IMR-90 (cell line): ENCODE results near the gene COPS7B. TPM values are rescaled to one million over a fixed set of nuclear protein-coding genes. Genes with fewer than 3 reads are reported as not detected.

Source experiments
- ATAC-seq: fragments of 200-7000 bp; cut with Tn5 transposase; 2 replicates; pipeline ENCODE4 v1.9.1; 2020; ENCODE audit warnings: low read depth, mild to moderate bottlenecking, moderate library complexity
- BruUV-seq: library from RNA; stranded (reverse); fragments of 400-500 nt; replicated peaks from 2 replicates; lab custom pipeline; 2021; lab: Mats Ljungman, UMichigan
- CTCF ChIA-PET: fragments of 300-600 bp; formaldehyde crosslinking; extraction: SDS; loops from one replicate; lab custom pipeline; 2021; ENCODE audit warnings: antibody characterized with exemption; lab: Yijun Ruan, JAX
- POLR2A ChIA-PET: fragments of 300-600 bp; sonication (Branson Sonifier 250); formaldehyde crosslinking; loops from one replicate; lab custom pipeline; 2022; ENCODE audit warnings: antibody characterized with exemption; ENCODE audit not compliant: unreplicated experiment; lab: Charles Lee
- DNase-seq: peaks from one replicate; pipeline ENCODE4 v3.0.0; 2013
- H2AFZ ChIP-seq: replicated peaks from 2 replicates; pipeline ENCODE3; 2013; ENCODE audit warnings: low read length, mild to moderate bottlenecking; ENCODE audit not compliant: poor library complexity
- H2AK5ac ChIP-seq: 2 replicates; pipeline ENCODE4 v1.6.1; 2013; ENCODE audit warnings: low read depth, low read length, inconsistent platforms
- H2AK9ac ChIP-seq: replicated peaks from 2 replicates; pipeline ENCODE3; 2013; ENCODE audit warnings: mild to moderate bottlenecking, low read depth, low read length, moderate library complexity; ENCODE audit not compliant: poor library complexity
- H2BK120ac ChIP-seq: 2 replicates; pipeline ENCODE4 v1.6.1; 2013; ENCODE audit warnings: low read depth, low read length, inconsistent platforms
- H2BK15ac ChIP-seq: 3 replicates; pipeline ENCODE4 v1.6.1; 2013; ENCODE audit warnings: low read depth, low read length, inconsistent platforms
- H2BK20ac ChIP-seq: 2 replicates; pipeline ENCODE4 v1.6.1; 2013; ENCODE audit warnings: low read depth, mild to moderate bottlenecking, inconsistent platforms, low read length, moderate library complexity
- H2BK5ac ChIP-seq: 2 replicates; pipeline ENCODE4 v1.6.1; 2013; ENCODE audit warnings: mild to moderate bottlenecking, low read depth, low read length, inconsistent platforms; ENCODE audit not compliant: poor library complexity, severe bottlenecking
- H3K14ac ChIP-seq: replicated peaks from 2 replicates; pipeline ENCODE4 v1.6.1; 2013; ENCODE audit warnings: low read depth, low read length, inconsistent platforms
- H3K18ac ChIP-seq: 2 replicates; pipeline ENCODE4 v1.6.1; 2013; ENCODE audit warnings: low read depth, low read length, control low read depth
- H3K23ac ChIP-seq: 2 replicates; pipeline ENCODE4 v1.6.1; 2013; ENCODE audit warnings: low read depth, low read length, inconsistent platforms
- H3K27ac ChIP-seq: 2 replicates; pipeline ENCODE4 v1.5.1; 2013; ENCODE audit warnings: mild to moderate bottlenecking, control low read depth, low read length; ENCODE audit not compliant: insufficient read depth
- H3K27me3 ChIP-seq: 2 replicates; pipeline ENCODE4 v1.6.1; 2013; ENCODE audit warnings: low read length; ENCODE audit not compliant: control insufficient read depth, insufficient read depth
- H3K36me3 ChIP-seq: 2 replicates; pipeline ENCODE4 v1.6.1; 2013; ENCODE audit warnings: low read length, mixed read lengths; ENCODE audit not compliant: control insufficient read depth, insufficient read depth
- H3K4ac ChIP-seq: 2 replicates; pipeline ENCODE4 v1.6.1; 2013; ENCODE audit warnings: low read depth, low read length, inconsistent platforms
- H3K4me1 ChIP-seq: 2 replicates; pipeline ENCODE4 v1.6.1; 2013; ENCODE audit warnings: low read length, mixed read lengths; ENCODE audit not compliant: control insufficient read depth, insufficient read depth
- H3K4me2 ChIP-seq: 2 replicates; pipeline ENCODE4 v1.6.1; 2013; ENCODE audit warnings: low read depth, mild to moderate bottlenecking, control low read depth, low read length, moderate library complexity
- H3K4me3 ChIP-seq: 2 replicates; pipeline ENCODE4 v1.5.1; 2013; ENCODE audit warnings: low read depth, mild to moderate bottlenecking, control low read depth, low read length, moderate library complexity; ENCODE audit not compliant: insufficient read depth
- H3K56ac ChIP-seq: 2 replicates; pipeline ENCODE4 v1.6.1; 2013; ENCODE audit warnings: low read length, inconsistent platforms; ENCODE audit not compliant: insufficient read depth; ENCODE audit errors: extremely low read depth
- H3K79me1 ChIP-seq, 2 experiments: 2 replicates each; pipeline ENCODE4 v1.6.1; 2013; ENCODE audit warnings: low read length in 2 of 2, inconsistent platforms in 1 of 2, low read depth in 1 of 2
- H3K9ac ChIP-seq: 2 replicates; pipeline ENCODE4 v1.6.1; 2013; ENCODE audit warnings: low read depth, low read length, control low read depth
- H3K9me1 ChIP-seq: 2 replicates; pipeline ENCODE4 v1.6.1; 2013; ENCODE audit warnings: low read length, inconsistent platforms; ENCODE audit not compliant: insufficient read depth
- H3K9me3 ChIP-seq: 2 replicates; pipeline ENCODE4 v1.6.1; 2013; ENCODE audit warnings: low read length; ENCODE audit not compliant: control insufficient read depth, insufficient read depth
- H4K20me1 ChIP-seq: 2 replicates; pipeline ENCODE4 v1.6.1; 2013; ENCODE audit warnings: low read length, inconsistent platforms; ENCODE audit not compliant: insufficient read depth
- H4K5ac ChIP-seq: 2 replicates; pipeline ENCODE4 v1.6.1; 2013; ENCODE audit warnings: mild to moderate bottlenecking, low read depth, low read length, control low read depth
- H4K8ac ChIP-seq, 2 experiments: 2 replicates each; pipeline ENCODE4 v1.6.1; 2013; ENCODE audit warnings: low read depth in 2 of 2, low read length in 2 of 2, control low read depth in 1 of 2, inconsistent platforms in 1 of 2
- H4K91ac ChIP-seq: 2 replicates; pipeline ENCODE4 v1.6.1; 2013; ENCODE audit warnings: low read depth, low read length, inconsistent platforms; ENCODE audit not compliant: insufficient read depth
- BHLHE40 ChIP-seq: fragments of 150-350 bp; IDR thresholded peaks from 2 replicates; pipeline ENCODE4 v1.6.1; 2016; ENCODE audit warnings: mild to moderate bottlenecking, low read depth, low read length
- CEBPB ChIP-seq: IDR thresholded peaks from 2 replicates; pipeline ENCODE4 v1.6.1; 2012; ENCODE audit warnings: low read depth, low read length, improper control_type of control experiment
- CHD1 ChIP-seq: IDR thresholded peaks from 2 replicates; pipeline ENCODE4 v1.6.1; 2012; ENCODE audit warnings: low read depth, low read length, improper control_type of control experiment
- ELK1 ChIP-seq: fragments of 150-350 bp; IDR thresholded peaks from 2 replicates; pipeline ENCODE4 v1.6.1; 2016; ENCODE audit warnings: low read depth, mild to moderate bottlenecking, low read length, moderate library complexity, borderline replicate concordance
- MAFK ChIP-seq: IDR thresholded peaks from 2 replicates; pipeline ENCODE4 v1.6.1; 2012; ENCODE audit warnings: low read depth, low read length, improper control_type of control experiment
- MAZ ChIP-seq: IDR thresholded peaks from 2 replicates; pipeline ENCODE4 v1.6.1; 2012; ENCODE audit warnings: low read depth, mild to moderate bottlenecking, low read length, improper control_type of control experiment, moderate library complexity, borderline replicate concordance
- MXI1 ChIP-seq: IDR thresholded peaks from 2 replicates; pipeline ENCODE4 v1.6.1; 2012; ENCODE audit warnings: low read depth, mild to moderate bottlenecking, low read length, moderate library complexity, borderline replicate concordance
- POLR2A ChIP-seq: IDR thresholded peaks from 2 replicates; pipeline ENCODE4 v1.6.1; 2012; ENCODE audit warnings: mild to moderate bottlenecking, low read depth, low read length
- RCOR1 ChIP-seq: IDR thresholded peaks from 2 replicates; pipeline ENCODE4 v1.6.1; 2012; ENCODE audit warnings: mild to moderate bottlenecking, low read length, improper control_type of control experiment; ENCODE audit not compliant: insufficient replicate concordance
- RFX5 ChIP-seq: IDR thresholded peaks from 2 replicates; pipeline ENCODE4 v1.8.0; 2012; ENCODE audit warnings: low read depth, mild to moderate bottlenecking, low read length, moderate library complexity
- SMC3 ChIP-seq: fragments of 150-350 bp; IDR thresholded peaks from 2 replicates; pipeline ENCODE4 v1.6.1; 2016; ENCODE audit warnings: low read depth, mild to moderate bottlenecking, antibody characterized with exemption, low read length, moderate library complexity
- USF2 ChIP-seq: fragments of 150-350 bp; IDR thresholded peaks from 2 replicates; pipeline ENCODE4 v1.6.1; 2017; ENCODE audit warnings: mild to moderate bottlenecking, antibody characterized with exemption, low read length, low read depth
- whole genome bisulfite sequencing, 2 experiments: methylation state at CpG; one replicate each; pipeline versions ENCODE4 v1.1.5 to v1.1.7; 2013; ENCODE audit warnings: missing lambda C conversion rate in 2 of 2; ENCODE audit not compliant: insufficient read length in 1 of 2; ENCODE audit errors: extremely low coverage in 2 of 2; 5-methylcytosine and 5-hydroxymethylcytosine counted together
- dilution Hi-C: fragments of 300-500 bp; cut with HindIII; formaldehyde crosslinking; loops from one replicate; pipeline ENCODE4 v1.14.3; 2018; ENCODE audit warnings: low sequenced_read_pairs; ENCODE audit not compliant: unreplicated experiment
- in situ Hi-C: fragments of 300-500 bp; cut with MboI; formaldehyde crosslinking; loops from 3 replicates; pipeline ENCODE4 v1.14.3; 2019; ENCODE audit warnings: low sequenced_read_pairs, inconsistent platforms, mixed read lengths
- intact Hi-C: fragments of 100-400 bp; cut with micrococcal nuclease; formaldehyde crosslinking; loops from 2 replicates; pipeline ENCODE4 v1.10.0; 2022
- polyA plus RNA-seq, 3 experiments: library from polyadenylated mRNA; depleted of rRNA; stranded (reverse); fragments of >200 nt; gene quantifications; 2 replicates each; pipeline ENCODE4 v1.2.3, GENCODE V29; 2012; ENCODE audit warnings: low replicate concordance in 1 of 3
- total RNA-seq: library from RNA; depleted of rRNA; stranded (reverse); fragments of >200 nt; gene quantifications from 2 replicates; pipeline ENCODE4 v1.2.3, GENCODE V29; 2012

The COPS7B gene
- total and polyA plus RNA-seq, 2 of the 4 experiments (the other 2 are of a cell fraction) = 23.1 to 54.1 TPM

- TF ChIP-seq USF2 (no peak), ELK1 (no peak)
Observed at GRCh38 chr2:231786177-231786916, at the start of gene COPS7B (continued).

- Histone ChIP-seq H4K20me1 (no peaks in the 10 kb centered on the region), H3K9me1 (peaks cover 2% of the 10 kb centered on the region; the same call in 1 of the 2 replicates), H3K18ac (no peak overlapping the region), H3K56ac (no peak overlapping the region), H3K23ac (no peak overlapping the region), H3K4me3 (no peak overlapping the region), H4K91ac (no peak overlapping the region), H4K8ac (no peak overlapping the region), H2AK5ac (no peak overlapping the region), H3K79me1 (no peaks in the 10 kb centered on the region), H3K4me2 (no peak overlapping the region), H3K14ac (no peak overlapping the region), H2BK20ac (no peak overlapping the region), H3K27me3 (no peaks in the 10 kb centered on the region), H3K36me3 (peaks cover 5% of the 10 kb centered on the region; the same call in 1 of the 2 replicates), H2BK120ac (no peak overlapping the region), H2BK5ac (no peak overlapping the region), H3K4ac (no peak overlapping the region), H2AK9ac (no peak overlapping the region), H2AFZ (no peak overlapping the region), H2BK15ac (no peak overlapping the region), H3K4me1 (no peaks in the 10 kb centered on the region), H3K27ac (no peak overlapping the region), H4K5ac (no peak overlapping the region), H3K9ac (no peak overlapping the region), H3K9me3 (no peaks in the 10 kb centered on the region)
- ChIA-PET POLR2A (no interaction called here), CTCF (no interaction called here)
- no CpG with 5 or more reads among the region's 7 CpGs for WGBS, 2 experiments
- dilution Hi-C loops (no loop called here), intact Hi-C loops (no loop called here), in situ Hi-C loops (no loop called here)
- BruUV-seq = no TSS peak
- no peak for DNase-seq
- ATAC-seq = no peak
- TF ChIP-seq ELK1 = no peak
- no peak for TF ChIP-seq CEBPB
- no peak for TF ChIP-seq USF2
- no peak for TF ChIP-seq RCOR1
- TF ChIP-seq CHD1 = no peak
- no peak for TF ChIP-seq POLR2A
- TF ChIP-seq MAZ = no peak
- no peak for TF ChIP-seq BHLHE40
- no peak for TF ChIP-seq SMC3
- no peak for TF ChIP-seq RFX5
- no peak for TF ChIP-seq MXI1
- no peak for TF ChIP-seq MAFK
Observed at GRCh38 chr2:231737761-231738160, 48.5 kb upstream of the COPS7B start.
